GM23248 (cell line): ENCODE data around the gene AVP. TPM values are rescaled to one million over a fixed set of nuclear protein-coding genes. Genes with fewer than 3 reads are reported as not detected.

ENCODE experiments used
- DNase-seq: peaks from one replicate; pipeline ENCODE4 v3.0.0-alpha.2; 2015
- H2AFZ ChIP-seq: fragments of 200-600 bp; sonication (generic); 2 replicates; pipeline ENCODE4 v1.6.1; 2016; ENCODE audit warnings: antibody characterized with exemption
- H3F3A ChIP-seq: fragments of 200-600 bp; sonication (generic); 2 replicates; pipeline ENCODE4 v1.6.1; 2016; ENCODE audit warnings: mild to moderate bottlenecking, antibody characterized with exemption, mixed run types; ENCODE audit not compliant: insufficient read depth
- H3K27ac ChIP-seq: fragments of 200-600 bp; sonication (generic); 2 replicates; pipeline ENCODE4 v1.5.1; 2016; ENCODE audit warnings: mild to moderate bottlenecking
- H3K27me3 ChIP-seq: fragments of 200-600 bp; sonication (generic); replicated peaks from 2 replicates; pipeline ENCODE4 v1.6.1; 2016; ENCODE audit warnings: mild to moderate bottlenecking; ENCODE audit not compliant: insufficient read depth
- H3K36me3 ChIP-seq: fragments of 200-600 bp; sonication (generic); 2 replicates; pipeline ENCODE4 v1.6.1; 2016; ENCODE audit warnings: low read depth, mild to moderate bottlenecking
- H3K4me1 ChIP-seq: fragments of 200-600 bp; sonication (generic); 2 replicates; pipeline ENCODE4 v1.6.1; 2016; ENCODE audit warnings: mild to moderate bottlenecking; ENCODE audit not compliant: insufficient read depth
- H3K4me2 ChIP-seq: fragments of 200-600 bp; sonication (generic); one replicate; pipeline ENCODE4 v1.6.1; 2016; ENCODE audit warnings: mild to moderate bottlenecking; ENCODE audit not compliant: unreplicated experiment
- H3K4me3 ChIP-seq: fragments of 200-600 bp; sonication (generic); 2 replicates; pipeline ENCODE4 v1.5.1; 2016; ENCODE audit warnings: mild to moderate bottlenecking
- H3K79me2 ChIP-seq: fragments of 200-600 bp; sonication (generic); 2 replicates; pipeline ENCODE4 v1.6.1; 2016; ENCODE audit warnings: mild to moderate bottlenecking; ENCODE audit not compliant: insufficient read depth
- H3K9ac ChIP-seq: fragments of 200-600 bp; sonication (generic); 2 replicates; pipeline ENCODE4 v1.6.1; 2016; ENCODE audit warnings: mild to moderate bottlenecking
- H3K9me2 ChIP-seq: fragments of 200-600 bp; sonication (generic); 2 replicates; pipeline ENCODE4 v1.6.1; 2016; ENCODE audit warnings: mixed run types, mild to moderate bottlenecking, moderate library complexity; ENCODE audit not compliant: insufficient read depth
- H3K9me3 ChIP-seq: fragments of 200-600 bp; sonication (generic); one replicate; pipeline ENCODE4 v1.6.1; 2017; ENCODE audit warnings: low read depth
- H4K20me1 ChIP-seq: fragments of 200-600 bp; sonication (generic); 2 replicates; pipeline ENCODE4 v1.6.0; 2016; ENCODE audit not compliant: insufficient read depth
- EZH2 ChIP-seq: fragments of 200-600 bp; sonication (generic); IDR thresholded peaks from 2 replicates; pipeline ENCODE4 v1.6.1; 2018; ENCODE audit warnings: antibody characterized with exemption, mild to moderate bottlenecking; ENCODE audit not compliant: insufficient read depth, poor library complexity, severe bottlenecking
- EZH2phosphoT487 ChIP-seq: fragments of 200-600 bp; sonication (generic); IDR thresholded peaks from 2 replicates; pipeline ENCODE4 v1.6.1; 2018; ENCODE audit warnings: antibody characterized with exemption, moderate library complexity, mild to moderate bottlenecking, low read depth; ENCODE audit not compliant: insufficient read depth
- WGBS, 2 experiments: methylation state at CpG; one replicate each; pipeline ENCODE4 v1.1.6; 2015 to 2017; ENCODE audit warnings: low lambda C conversion rate in 2 of 2, low coverage in 1 of 2; ENCODE audit errors: missing lambda C conversion rate in 2 of 2; 5-methylcytosine and 5-hydroxymethylcytosine counted together
- in situ Hi-C: fragments of 300-500 bp; cut with MboI; formaldehyde crosslinking; loops from 2 replicates; pipeline ENCODE4 v1.15.0; 2020
- polyA plus RNA-seq: library from polyadenylated mRNA; unstranded; fragments of >200 nt; fragmentation: Nextera tagmentation; extraction: Ambion mirVana; gene quantifications from 2 replicates; pipeline ENCODE4 v1.2.1, GENCODE V29; 2016
- total RNA-seq: library from RNA; depleted of rRNA; stranded (reverse); fragments of >200 nt; shearing (Covaris generic); gene quantifications from 2 replicates; pipeline ENCODE4 v1.2.3, GENCODE V29; 2014

The AVP gene
- total and polyA plus RNA-seq, 2 experiments from 2014 or later: not detected

DNA sequence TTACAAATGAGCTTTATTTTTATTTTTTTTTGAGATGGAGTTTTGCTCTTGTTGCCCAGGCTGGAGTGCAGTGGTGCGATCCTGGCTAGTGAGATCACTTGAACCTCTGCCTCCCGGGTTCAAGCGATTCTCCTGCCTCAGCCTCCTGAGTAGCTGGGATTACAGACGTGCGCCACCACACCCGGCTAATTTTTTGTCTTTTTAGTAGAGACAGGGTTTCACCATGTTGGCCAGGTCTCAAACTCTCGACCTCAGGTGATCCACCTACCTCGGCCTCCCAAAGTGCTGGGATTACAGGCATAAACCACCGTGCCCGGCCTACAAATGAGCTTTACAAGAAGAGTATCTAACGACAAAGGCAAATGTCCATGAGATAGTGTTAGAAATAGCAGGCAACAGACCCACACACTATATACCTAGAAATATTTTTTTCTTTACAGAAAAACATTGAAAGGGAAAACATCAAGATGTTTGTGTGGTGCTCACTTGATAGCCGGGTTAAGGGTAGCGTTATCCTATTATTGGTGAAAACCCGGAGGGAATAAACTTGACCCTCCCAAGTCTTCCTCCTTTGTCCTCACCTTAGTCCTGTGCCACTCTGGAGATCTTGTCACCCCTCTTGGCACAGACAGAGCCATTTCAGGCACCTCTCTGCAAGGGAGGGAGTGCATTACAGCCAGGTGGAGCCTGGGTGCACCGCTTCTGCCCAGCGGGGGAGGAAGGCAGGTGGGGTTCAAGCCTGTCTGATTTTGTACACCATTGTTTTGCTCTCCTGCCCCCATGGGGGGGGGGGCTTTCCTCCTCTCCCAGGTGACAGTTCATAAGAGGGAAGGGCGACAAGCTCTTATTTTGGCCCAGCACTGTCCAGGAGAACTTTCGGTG lies 21.0 kb upstream of the AVP start:
- in situ Hi-C loops: no loop called here
- 89% methylated on average over 18 of the region's 18 CpGs for WGBS, 2 experiments
- H3K27ac ChIP-seq: no peak overlapping the region

DNA sequence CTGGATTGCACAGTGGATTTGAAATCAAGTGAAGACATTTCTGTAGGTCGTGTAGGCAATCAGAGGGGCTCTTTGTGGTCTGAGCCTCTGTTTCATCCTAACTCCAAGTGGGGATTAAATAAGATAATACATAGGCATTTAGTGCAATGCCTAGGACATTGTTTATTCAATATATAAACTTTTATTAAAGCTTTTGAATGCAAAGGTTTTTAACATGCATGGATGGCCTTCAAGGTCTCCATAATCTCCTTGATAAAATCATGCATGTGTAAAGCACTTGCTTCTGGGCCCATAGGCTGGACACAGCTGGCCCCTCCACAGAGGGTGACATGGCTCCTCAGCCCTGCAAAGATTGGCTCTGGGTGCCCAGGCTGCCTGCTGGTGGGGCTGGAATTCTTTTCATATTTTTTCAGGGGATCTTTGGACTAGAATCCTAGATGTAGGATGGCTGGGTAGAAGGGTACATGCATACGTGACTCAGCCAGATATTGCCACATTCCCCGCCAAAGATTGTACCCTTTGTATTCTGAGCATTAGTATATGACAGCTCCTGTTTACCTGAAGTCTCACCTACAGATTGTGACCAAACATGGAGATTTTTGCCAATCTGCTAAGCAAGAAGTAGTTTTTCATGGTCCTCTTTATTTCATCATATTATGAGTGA lies 19.0 kb upstream of the AVP start:
- Histone ChIP-seq H3K4me3 (no peak overlapping the region), H3K27me3 (no peaks in the 10 kb centered on the region), H3K79me2 (no peaks in the 10 kb centered on the region), H4K20me1 (no peaks in the 10 kb centered on the region), H3K27ac (no peak overlapping the region), H3K36me3 (no peaks in the 10 kb centered on the region; the same call in 1 of the 2 replicates), H3K4me1 (no peaks in the 10 kb centered on the region), H3K9me3 (no peaks in the 10 kb centered on the region), H3K4me2 (no peak overlapping the region), H3F3A (0 out of 2 replicates have a peak, but pooled peaks cover 8% of the 10 kb centered on the region), H2AFZ (no peak overlapping the region), H3K9me2 (no peaks in the 10 kb centered on the region), H3K9ac (no peak overlapping the region)
- no peak for TF ChIP-seq EZH2phosphoT487
- no peak for TF ChIP-seq EZH2
- DNase-seq: no peak
- in situ Hi-C loops: no loop called here
- 84 to 89% methylated on average over 3 of the region's 3 CpGs for WGBS, 2 experiments

More for the DNA sequence above, 21.0 kb upstream of the AVP start:
- Histone ChIP-seq H3K4me3 (no peak overlapping the region), H3F3A (0 out of 2 replicates have a peak, but pooled peaks cover 8% of the 10 kb centered on the region), H3K9me2 (no peaks in the 10 kb centered on the region), H3K79me2 (no peaks in the 10 kb centered on the region), H3K27me3 (no peaks in the 10 kb centered on the region), H3K9me3 (no peaks in the 10 kb centered on the region), H4K20me1 (no peaks in the 10 kb centered on the region), H3K36me3 (no peaks in the 10 kb centered on the region; the same call in 1 of the 2 replicates), H3K4me2 (no peak overlapping the region), H3K9ac (no peak overlapping the region), H3K4me1 (no peaks in the 10 kb centered on the region), H2AFZ (no peak overlapping the region)
- DNase-seq: no peak
- TF ChIP-seq EZH2phosphoT487: no peak
- no peak for TF ChIP-seq EZH2

DNA sequence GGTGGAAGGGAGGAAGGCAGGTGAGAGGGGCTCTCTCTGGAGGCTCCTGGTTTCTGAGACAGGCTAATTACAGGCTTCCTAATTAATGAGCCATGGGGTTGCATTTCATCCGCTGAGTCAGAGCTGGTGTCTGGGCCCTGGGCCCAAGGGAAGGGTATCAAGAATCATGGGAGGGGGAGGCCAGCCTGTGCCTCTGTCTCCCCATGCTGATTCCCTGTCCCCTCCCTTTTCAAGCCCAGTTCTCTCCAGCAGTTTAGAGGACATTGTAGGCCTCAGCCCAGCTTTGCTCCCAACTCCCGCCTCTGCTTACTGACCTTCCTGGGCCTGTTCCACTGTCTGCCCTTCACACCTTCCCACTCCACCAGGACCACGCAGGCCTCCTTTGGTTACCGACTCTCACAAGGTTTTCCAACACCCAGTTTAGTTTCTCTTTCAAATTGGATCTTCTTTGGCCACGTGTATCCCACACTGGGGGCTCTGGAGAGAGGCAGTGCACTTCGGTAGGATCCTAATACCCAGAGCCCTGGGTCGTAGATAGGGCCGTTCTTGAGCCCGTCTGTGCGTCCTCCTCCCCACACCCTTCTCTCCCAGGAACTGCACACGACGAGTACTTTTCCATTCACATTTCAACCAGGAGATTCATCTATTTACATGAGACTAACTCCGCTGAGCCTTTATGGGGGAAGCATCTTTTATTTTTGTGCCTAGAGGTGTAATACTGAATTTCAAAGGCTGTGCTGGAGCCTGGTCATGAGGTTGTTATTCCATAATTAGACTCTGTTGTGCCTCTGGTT lies 18.2 kb upstream of the AVP start:
- H3K36me3 ChIP-seq: no peaks in the 10 kb centered on the region; the same call in 1 of the 2 replicates
- no peak overlapping the region for H3K4me3 ChIP-seq
- H3K9ac ChIP-seq: no peak overlapping the region
- H2AFZ ChIP-seq: no peak overlapping the region
- no peak overlapping the region for H3K4me2 ChIP-seq
- H3K9me3 ChIP-seq: no peaks in the 10 kb centered on the region
- no peak overlapping the region for H3K27ac ChIP-seq
- no peaks in the 10 kb centered on the region for H3K4me1 ChIP-seq
- H3K79me2 ChIP-seq: no peaks in the 10 kb centered on the region
- no peaks in the 10 kb centered on the region for H3K9me2 ChIP-seq
- in situ Hi-C loops: no loop called here
- H3K27me3 ChIP-seq: no peaks in the 10 kb centered on the region
- 0 out of 2 replicates have a peak, but pooled peaks cover 8% of the 10 kb centered on the region for H3F3A ChIP-seq
- no peak for DNase-seq
- WGBS, 2 experiments: 69 to 74% methylated on average over 13 of the region's 13 CpGs
- H4K20me1 ChIP-seq: no peaks in the 10 kb centered on the region
- TF ChIP-seq EZH2phosphoT487 (no peak), EZH2 (no peak)
